Measurements from ENCODE around the gene MYO5B. TPM values are rescaled to one million over a fixed set of nuclear protein-coding genes. Genes with fewer than 3 reads are reported as not detected.
"Not testable (repeated sequence)": the region's sequence is repeated elsewhere in the genome, so short reads cannot be mapped to it uniquely, and the experiment has no call there.

The MYO5B gene
- total and polyA plus RNA-seq, 2 of the 4 experiments (the other 2 are of a cell fraction): 0.24 to 0.54 TPM

- Histone ChIP-seq H2BK15ac (ENCODE audit: low read depth, low read length) (no peak overlapping the region), H2BK5ac (ENCODE audit: low read depth, low read length, poor library complexity, severe bottlenecking) (no peak overlapping the region), H3K36me3 (ENCODE audit: control insufficient read depth, insufficient read depth, low read length) (no peaks in the 10 kb centered on the region; the same call in 1 of the 2 replicates), H4K5ac (ENCODE audit: low read depth, low read length) (no peak overlapping the region), H3K4me1 (ENCODE audit: control insufficient read depth, insufficient read depth, low read length) (peaks cover 10% of the 10 kb centered on the region), H3K27ac (ENCODE audit: insufficient read depth, low read length) (no peak overlapping the region), H3K79me1 (ENCODE audit: low read depth in 1 of 2, low read length in 2 of 2) (peaks cover 22 to 44% of the 10 kb centered on the region in 2 experiments), H3K9ac (ENCODE audit: low read depth, low read length) (peak overlapping the region; percentile 19; the same call in 1 of the 2 replicates), H3K9me3 (ENCODE audit: control insufficient read depth, insufficient read depth, low read length) (no peaks in the 10 kb centered on the region), H3K4me3 (ENCODE audit: insufficient read depth, low read depth, low read length) (no peak overlapping the region), H3K14ac (replicated peaks; ENCODE audit: low read depth, low read length) (no peak overlapping the region), H2BK20ac (ENCODE audit: low read depth, low read length) (no peak overlapping the region), H3K56ac (ENCODE audit: extremely low read depth, insufficient read depth, low read length) (no peak overlapping the region), H4K91ac (ENCODE audit: insufficient read depth, low read depth, low read length) (no peak overlapping the region), H3K9me1 (ENCODE audit: insufficient read depth, low read length) (no peaks in the 10 kb centered on the region), H4K20me1 (ENCODE audit: insufficient read depth, low read length) (no peaks in the 10 kb centered on the region), H3K18ac (ENCODE audit: low read depth, low read length) (no peak overlapping the region), H2AK9ac (replicated peaks; ENCODE audit: low read depth, low read length, poor library complexity) (no peak overlapping the region), H3K27me3 (ENCODE audit: control insufficient read depth, insufficient read depth, low read length) (no peaks in the 10 kb centered on the region), H2AFZ (replicated peaks; ENCODE audit: low read length, poor library complexity) (no peak overlapping the region), H2BK120ac (ENCODE audit: low read depth, low read length) (no peak overlapping the region), H2AK5ac (ENCODE audit: low read depth, low read length) (no peak overlapping the region), H3K23ac (ENCODE audit: low read depth, low read length) (peak overlapping the region; percentile 14; the same call in 1 of the 2 replicates), H3K4me2 (ENCODE audit: low read depth, low read length) (peak overlapping the region; percentile 52), H3K4ac (ENCODE audit: low read depth, low read length) (no peak overlapping the region), H4K8ac (ENCODE audit: low read depth in 2 of 2, low read length in 2 of 2) (no peak overlapping the region)
- no peak for DNase-seq
- TF ChIP-seq MAZ (IDR thresholded peaks at IDR 0.05; ENCODE audit: borderline replicate concordance, low read depth, low read length): no peak
- TF ChIP-seq MAFK (IDR thresholded peaks at IDR 0.05; ENCODE audit: low read depth, low read length): peak; percentile 92
- WGBS, 2 experiments (ENCODE audit: extremely low coverage in 2 of 2, insufficient read length in 1 of 2): no CpG with 5 or more reads among the region's 7 CpGs
- no TSS peak for BruUV-seq (replicated peaks)
- POLR2A ChIA-PET (ENCODE audit: unreplicated experiment): no interaction called here
- ATAC-seq (ENCODE audit: low read depth): no peak
- intact Hi-C loops (cut with micrococcal nuclease): no loop called here
- CTCF ChIA-PET: no interaction called here
- in situ Hi-C loops (cut with MboI; ENCODE audit: low sequenced_read_pairs): no loop called here
- dilution Hi-C loops (cut with HindIII; ENCODE audit: low sequenced_read_pairs, unreplicated experiment): no loop called here
Measured at GRCh38 chr18:49811151-49811938, 383.6 kb downstream of the MYO5B start.

- H2AK9ac ChIP-seq (replicated peaks; ENCODE audit: low read depth, low read length, poor library complexity); in situ Hi-C loops (cut with MboI; ENCODE audit: low sequenced_read_pairs); H3K14ac ChIP-seq (replicated peaks; ENCODE audit: low read depth, low read length); H3K4me3 ChIP-seq (ENCODE audit: insufficient read depth, low read depth, low read length); H3K9ac ChIP-seq (ENCODE audit: low read depth, low read length); H4K91ac ChIP-seq (ENCODE audit: insufficient read depth, low read depth, low read length); H2AFZ ChIP-seq (replicated peaks; ENCODE audit: low read length, poor library complexity); BruUV-seq (replicated peaks); H3K18ac ChIP-seq (ENCODE audit: low read depth, low read length); H3K4me1 ChIP-seq (ENCODE audit: control insufficient read depth, insufficient read depth, low read length); H3K27me3 ChIP-seq (ENCODE audit: control insufficient read depth, insufficient read depth, low read length); H3K27ac ChIP-seq (ENCODE audit: insufficient read depth, low read length); H2BK20ac ChIP-seq (ENCODE audit: low read depth, low read length); H3K23ac ChIP-seq (ENCODE audit: low read depth, low read length); H2BK120ac ChIP-seq (ENCODE audit: low read depth, low read length); H3K36me3 ChIP-seq (ENCODE audit: control insufficient read depth, insufficient read depth, low read length); DNase-seq; ATAC-seq (ENCODE audit: low read depth); intact Hi-C loops (cut with micrococcal nuclease); H3K9me1 ChIP-seq (ENCODE audit: insufficient read depth, low read length); H4K5ac ChIP-seq (ENCODE audit: low read depth, low read length); H2AK5ac ChIP-seq (ENCODE audit: low read depth, low read length); H4K20me1 ChIP-seq (ENCODE audit: insufficient read depth, low read length); POLR2A ChIA-PET (ENCODE audit: unreplicated experiment); H3K9me3 ChIP-seq (ENCODE audit: control insufficient read depth, insufficient read depth, low read length); H4K8ac ChIP-seq (ENCODE audit: low read depth in 2 of 2, low read length in 2 of 2); H2BK15ac ChIP-seq (ENCODE audit: low read depth, low read length); dilution Hi-C loops (cut with HindIII; ENCODE audit: low sequenced_read_pairs, unreplicated experiment); H2BK5ac ChIP-seq (ENCODE audit: low read depth, low read length, poor library complexity, severe bottlenecking); H3K4me2 ChIP-seq (ENCODE audit: low read depth, low read length); H3K4ac ChIP-seq (ENCODE audit: low read depth, low read length); H3K56ac ChIP-seq (ENCODE audit: extremely low read depth, insufficient read depth, low read length): not testable (repeated sequence)
- peaks cover 20 to 38% of the 10 kb centered on the region in 2 experiments for H3K79me1 ChIP-seq (ENCODE audit: low read depth in 1 of 2, low read length in 2 of 2)
- CTCF ChIA-PET: interaction anchor here (0.6 kb wide), 1 partner anchor 311 kb away, joined by 3 read pairs; no protein-coding TSS in a partner anchor
- WGBS, 2 experiments (ENCODE audit: extremely low coverage in 2 of 2, insufficient read length in 1 of 2): 93% methylated on average over 3 of the region's 10 CpGs; no CpG with 5 or more reads in 1 of the 2 experiments
Measured at GRCh38 chr18:49808553-49809191, 386.3 kb downstream of the MYO5B start.

All from IMR-90 (cell line).